ENCODE measurements around the gene DLST.
A peak's percentile ranks its signal among the peaks of the same experiment; 100 is the strongest.

DLST gene

GRCh38 chr14:74860899-74861733 is 20.6 kb upstream of the DLST start:
- peak; percentile 8 for DNase-seq

GRCh38 chr14:74861734-74862090 is 20.0 kb upstream of the DLST start:
- DNase-seq: no peak

GRCh38 chr14:74863274-74863673 is 18.4 kb upstream of the DLST start:
- no peak for DNase-seq

GRCh38 chr14:74864198-74864597 is 17.5 kb upstream of the DLST start:
- no peak for DNase-seq

- DNase-seq: no peak
Measured at GRCh38 chr14:74865156-74865555, 16.6 kb upstream of the DLST start.

- DNase-seq: no peak
Measured at GRCh38 chr14:74866708-74867389, 14.9 kb upstream of the DLST start.

GRCh38 chr14:74867673-74868072 is 14.0 kb upstream of the DLST start:
- DNase-seq: no peak

GRCh38 chr14:74868739-74869138 is 13.0 kb upstream of the DLST start:
- DNase-seq: no peak

GRCh38 chr14:74871819-74872218 is 9.9 kb upstream of the DLST start:
- DNase-seq: no peak

GRCh38 chr14:74875204-74875603 is 6.5 kb upstream of the DLST start:
- no peak for DNase-seq

GRCh38 chr14:74875941-74876913 is 5.5 kb upstream of the DLST start, which contains the start of gene PROX2:
Gene PROX2 (minus strand): TSS chr14:74876145. CDS start chr14:74863834, 12,311 bp downstream.
- DNase-seq: no peak

- DNase-seq: no peak
Measured at GRCh38 chr14:74879427-74880182, 2.1 kb upstream of the DLST start.

GRCh38 chr14:74882103-74882920 is 596 bp downstream of the DLST start:
- no peak for DNase-seq

GRCh38 chr14:74886001-74886400 is 4.3 kb downstream of the DLST start:
- DNase-seq: no peak

GRCh38 chr14:74888164-74889158 is 6.7 kb downstream of the DLST start:
- no peak for DNase-seq

GRCh38 chr14:74890262-74890661 is 8.5 kb downstream of the DLST start:
- DNase-seq: no peak

- DNase-seq: no peak
Measured at GRCh38 chr14:74891870-74892269, 10.2 kb downstream of the DLST start.

GRCh38 chr14:74892745-74893144 is 11.0 kb downstream of the DLST start:
- no peak for DNase-seq

GRCh38 chr14:74893614-74894091 is 11.9 kb downstream of the DLST start:
- no peak for DNase-seq

GRCh38 chr14:74896400-74896799 is 14.7 kb downstream of the DLST start:
- no peak for DNase-seq

Data from NCI-H2081 treated with DMSO at 0.1 percent for 48 hours (cell line).